Mononuclear cell (primary cell): ENCODE measurements around the gene POFUT2. TPM values are rescaled to one million over a fixed set of nuclear protein-coding genes. Genes with fewer than 3 reads are reported as not detected.

Source experiments
- H3K27me3 ChIP-seq: 2 replicates; pipeline ENCODE4 v1.6.0; 2011; ENCODE audit warnings: low read length, control low read depth; ENCODE audit not compliant: insufficient read depth
- H3K4me1 ChIP-seq: 2 replicates; pipeline ENCODE4 v1.5.1; 2011; ENCODE audit warnings: mild to moderate bottlenecking, low read length, control low read depth; ENCODE audit not compliant: insufficient read depth
- H3K4me3 ChIP-seq: 2 replicates; pipeline ENCODE4 v1.5.1; 2011; ENCODE audit warnings: mild to moderate bottlenecking, low read length, moderate library complexity
- H3K9me3 ChIP-seq: 2 replicates; pipeline ENCODE4 v1.5.1; 2011; ENCODE audit warnings: low read depth, mild to moderate bottlenecking, control low read depth, low read length
- total RNA-seq: library from RNA; depleted of rRNA; stranded (reverse); fragments of >200 nt; gene quantifications from one replicate; pipeline ENCODE4 v1.2.3, GENCODE V29; 2012

Gene POFUT2
- 13.9 TPM for total RNA-seq

GRCh38 chr21:45287438-45288391, at the start of gene POFUT2:
Gene POFUT2, minus strand, starts transcription at chr21:45287895. Its CDS starts 24 bp downstream, at chr21:45287871.
- H3K27me3 ChIP-seq: no peaks in the 10 kb centered on the region
- peak within 1 kb of the TSS; percentile 54 for H3K4me3 ChIP-seq
- no peaks in the 10 kb centered on the region for H3K9me3 ChIP-seq
- H3K4me1 ChIP-seq: peaks cover 19% of the 10 kb centered on the region

- H3K9me3 ChIP-seq: no peaks in the 10 kb centered on the region
- no peak overlapping the region for H3K4me3 ChIP-seq
- H3K4me1 ChIP-seq: no peaks in the 10 kb centered on the region
- H3K27me3 ChIP-seq: no peaks in the 10 kb centered on the region
Observed at GRCh38 chr21:45336870-45337269, 49.2 kb upstream of the POFUT2 start.

- Histone ChIP-seq H3K4me3 (no peak overlapping the region), H3K4me1 (no peaks in the 10 kb centered on the region), H3K9me3 (no peaks in the 10 kb centered on the region), H3K27me3 (no peaks in the 10 kb centered on the region)
Observed at GRCh38 chr21:45336535-45336810, 48.8 kb upstream of the POFUT2 start.

GRCh38 chr21:45335761-45336534, 48.3 kb upstream of the POFUT2 start:
- no peak overlapping the region for H3K4me3 ChIP-seq
- H3K4me1 ChIP-seq: no peaks in the 10 kb centered on the region
- H3K9me3 ChIP-seq: no peaks in the 10 kb centered on the region

DNA sequence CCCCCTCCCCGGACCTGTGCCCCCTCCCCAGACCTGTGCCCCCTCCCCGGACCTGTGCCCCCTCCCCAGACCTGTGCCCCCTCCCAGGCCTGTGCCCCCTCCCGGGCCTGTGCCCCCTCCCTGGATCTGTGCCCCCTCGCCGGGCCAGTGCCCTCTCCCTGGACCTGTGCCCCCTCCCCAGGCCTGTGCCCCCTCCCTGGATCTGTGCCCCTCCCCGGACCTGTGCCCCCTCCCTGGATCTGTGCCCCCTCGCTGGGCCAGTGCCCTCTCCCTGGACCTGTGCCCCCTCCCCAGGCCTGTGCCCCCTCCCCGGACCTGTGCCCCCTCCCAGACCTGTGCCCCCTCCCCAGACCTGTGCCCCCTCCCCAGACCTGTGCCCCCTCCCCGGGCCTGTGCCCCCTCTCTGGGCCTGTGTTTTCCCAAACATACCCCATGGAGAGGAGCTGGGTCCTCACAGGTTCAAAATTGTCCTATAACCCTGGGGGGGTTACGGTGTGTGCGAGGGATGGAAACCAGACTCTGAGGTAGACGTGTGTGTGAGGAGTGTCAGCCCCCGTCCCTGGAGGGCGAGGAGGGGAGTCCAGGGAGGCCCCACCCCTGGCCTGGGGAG, 47.6 kb upstream of the POFUT2 start:
- H3K27me3 ChIP-seq: no peaks in the 10 kb centered on the region
- no peaks in the 10 kb centered on the region for H3K9me3 ChIP-seq
- H3K4me1 ChIP-seq: no peaks in the 10 kb centered on the region

More at GRCh38 chr21:45335761-45336534, 48.3 kb upstream of the POFUT2 start:
- no peaks in the 10 kb centered on the region for H3K27me3 ChIP-seq

DNA sequence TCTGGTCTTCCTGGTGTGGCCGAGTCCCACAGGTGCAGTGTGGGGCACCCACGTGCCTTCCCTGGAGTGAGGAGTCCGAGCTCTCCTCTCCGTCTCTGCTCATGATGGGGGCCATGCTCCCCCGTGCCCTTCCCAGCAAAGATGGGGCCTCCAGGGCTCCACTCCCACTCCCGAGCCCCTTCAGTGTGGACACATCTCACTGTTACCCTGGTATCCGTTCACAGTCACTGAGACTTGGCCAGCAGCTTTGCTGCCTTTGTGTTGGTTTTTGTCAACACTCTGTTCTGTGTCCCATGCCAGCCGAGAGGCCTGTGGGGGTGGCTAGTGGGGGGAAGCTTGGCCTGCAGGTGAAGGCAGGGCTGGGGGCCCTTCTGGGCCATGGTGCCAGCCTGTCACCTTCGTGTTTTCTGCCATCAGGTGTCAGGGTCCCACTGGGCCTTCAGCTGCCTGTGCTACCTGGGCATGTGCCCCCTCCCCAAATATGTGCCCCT, 46.9 kb upstream of the POFUT2 start:
- Histone ChIP-seq H3K9me3 (no peaks in the 10 kb centered on the region), H3K4me3 (no peak overlapping the region), H3K27me3 (no peaks in the 10 kb centered on the region), H3K4me1 (no peaks in the 10 kb centered on the region)

More for the DNA sequence above, 47.6 kb upstream of the POFUT2 start:
- H3K4me3 ChIP-seq: no peak overlapping the region

DNA sequence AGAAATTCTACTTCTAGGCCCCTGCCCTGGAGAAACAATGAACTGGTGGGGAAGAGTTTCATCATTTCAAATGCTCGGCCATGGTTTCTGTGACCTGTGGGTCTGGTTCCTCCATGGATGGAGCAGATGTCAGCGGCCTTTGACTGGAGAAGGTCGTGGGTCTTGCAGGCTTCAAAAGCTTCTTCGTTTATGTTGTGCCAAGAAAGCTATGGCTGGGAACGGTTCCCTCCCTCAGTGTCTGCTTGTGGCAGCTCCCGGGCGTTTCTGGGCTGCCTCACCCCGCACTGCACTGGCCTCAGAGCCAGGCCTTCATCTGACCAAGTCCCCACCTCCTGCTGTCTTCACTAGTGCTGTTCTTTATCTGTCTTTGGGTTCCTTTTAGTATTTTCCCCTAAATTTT, 46.4 kb upstream of the POFUT2 start:
- Histone ChIP-seq H3K9me3 (no peaks in the 10 kb centered on the region), H3K4me1 (no peaks in the 10 kb centered on the region), H3K4me3 (no peak overlapping the region), H3K27me3 (no peaks in the 10 kb centered on the region)

DNA sequence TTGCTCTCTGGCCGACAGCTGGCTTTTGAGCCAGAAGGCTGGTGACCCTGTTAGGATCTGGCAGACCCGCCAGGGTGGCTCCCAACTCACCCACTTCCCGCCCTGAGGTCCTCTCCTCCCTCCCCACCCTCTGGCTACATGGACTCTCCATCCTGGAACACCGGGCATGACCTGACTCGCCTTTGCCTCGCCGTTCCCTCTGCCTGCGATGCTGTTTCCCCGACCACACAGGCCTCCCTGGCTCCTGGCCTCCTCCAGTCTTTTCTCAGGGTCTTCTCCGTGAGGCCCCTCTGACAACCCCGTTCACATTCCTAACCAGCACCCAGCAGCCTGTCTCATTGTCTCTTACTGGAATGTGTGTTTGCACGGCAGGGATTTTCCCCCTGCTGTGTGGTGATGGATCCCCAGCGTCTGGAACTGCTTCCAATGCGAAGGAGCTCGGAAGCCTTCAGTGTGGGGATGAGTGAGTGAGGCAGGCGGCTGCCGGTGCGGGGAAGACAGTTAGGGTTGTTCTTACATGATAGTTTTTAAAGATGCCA, 46.0 kb upstream of the POFUT2 start:
- Histone ChIP-seq H3K4me1 (no peaks in the 10 kb centered on the region), H3K27me3 (no peaks in the 10 kb centered on the region), H3K4me3 (no peak overlapping the region), H3K9me3 (no peaks in the 10 kb centered on the region)

GRCh38 chr21:45332981-45333582, 45.4 kb upstream of the POFUT2 start:
- H3K9me3 ChIP-seq: no peaks in the 10 kb centered on the region
- no peaks in the 10 kb centered on the region for H3K27me3 ChIP-seq
- H3K4me3 ChIP-seq: no peak overlapping the region
- no peaks in the 10 kb centered on the region for H3K4me1 ChIP-seq

GRCh38 chr21:45332415-45332814, 44.7 kb upstream of the POFUT2 start:
- H3K4me3 ChIP-seq: no peak overlapping the region
- no peaks in the 10 kb centered on the region for H3K9me3 ChIP-seq
- H3K4me1 ChIP-seq: no peaks in the 10 kb centered on the region

GRCh38 chr21:45331531-45332147, 43.9 kb upstream of the POFUT2 start:
- no peaks in the 10 kb centered on the region for H3K27me3 ChIP-seq
- H3K9me3 ChIP-seq: no peaks in the 10 kb centered on the region
- H3K4me3 ChIP-seq: no peak overlapping the region
- H3K4me1 ChIP-seq: no peaks in the 10 kb centered on the region

More at GRCh38 chr21:45332415-45332814, 44.7 kb upstream of the POFUT2 start:
- no peaks in the 10 kb centered on the region for H3K27me3 ChIP-seq

DNA sequence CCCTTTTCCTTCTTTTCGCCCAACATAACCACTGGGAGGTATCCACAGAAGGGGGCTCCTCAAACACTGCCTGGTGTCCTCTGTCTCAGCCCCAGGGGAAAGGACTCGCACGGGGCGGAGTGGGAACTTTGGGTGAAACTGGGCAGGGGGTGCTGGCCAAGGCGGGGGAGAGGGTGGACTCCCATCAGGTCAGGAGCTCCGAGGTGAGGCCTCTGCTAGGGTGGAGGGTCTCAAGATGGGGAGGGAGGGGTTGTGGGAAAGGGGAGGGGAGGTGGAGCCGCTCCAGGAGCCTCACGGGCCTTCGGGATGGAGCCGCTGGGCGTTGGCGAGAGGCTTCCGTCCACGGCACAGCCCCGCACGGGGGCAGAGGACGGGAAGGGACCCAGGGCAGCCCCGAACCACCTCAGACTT, 43.2 kb upstream of the POFUT2 start:
- no peaks in the 10 kb centered on the region for H3K9me3 ChIP-seq
- no peaks in the 10 kb centered on the region for H3K27me3 ChIP-seq
- no peaks in the 10 kb centered on the region for H3K4me1 ChIP-seq
- H3K4me3 ChIP-seq: no peak overlapping the region

GRCh38 chr21:45330075-45330781, 42.5 kb upstream of the POFUT2 start:
- H3K27me3 ChIP-seq: no peaks in the 10 kb centered on the region
- H3K4me3 ChIP-seq: no peak overlapping the region
- H3K4me1 ChIP-seq: no peaks in the 10 kb centered on the region
- no peaks in the 10 kb centered on the region for H3K9me3 ChIP-seq
